Thoracic aorta (tissue), 2 donors: ENCODE measurements around the gene TSGA10IP. TPM values are rescaled to one million over a fixed set of nuclear protein-coding genes. Genes with fewer than 3 reads are reported as not detected.

Experiments
- ATAC-seq: fragments of 150-250 bp; one replicate; pipeline ENCODE4 v1.8.0; 2017; ENCODE audit warnings: low read depth; ENCODE audit not compliant: insufficient number of reproducible peaks, low FRiP score
- DNase-seq: peaks from one replicate; pipeline ENCODE4 v3.0.0-alpha.2; 2020; ENCODE audit warnings: low spot score
- H3K27ac ChIP-seq, 2 donors: fragments of 200-600 bp; sonication (generic); 1 replicate in 1 of 2; 2 replicates in 1 of 2; pipeline ENCODE4 v1.5.1; 2016; ENCODE audit warnings: mild to moderate bottlenecking in 2 of 2, moderate library complexity in 2 of 2
- H3K27me3 ChIP-seq: fragments of 200-600 bp; sonication (generic); replicated peaks from 2 replicates; pipeline ENCODE4 v1.6.0; 2016; ENCODE audit warnings: mild to moderate bottlenecking; ENCODE audit not compliant: insufficient read depth
- H3K36me3 ChIP-seq: fragments of 200-600 bp; sonication (generic); one replicate; pipeline ENCODE4 v1.5.1; 2016
- H3K4me1 ChIP-seq, 2 donors: fragments of 200-600 bp; sonication (generic); 1 replicate in 1 of 2; 2 replicates in 1 of 2; pipeline versions ENCODE4 v1.5.1 to v1.6.0; 2016; ENCODE audit warnings: low read depth in 2 of 2, mild to moderate bottlenecking in 1 of 2; ENCODE audit not compliant: control insufficient read depth in 1 of 2
- H3K4me3 ChIP-seq: fragments of 200-600 bp; sonication (generic); 2 replicates; pipeline ENCODE4 v1.5.1; 2016; ENCODE audit warnings: mild to moderate bottlenecking
- H3K9me3 ChIP-seq: fragments of 200-600 bp; sonication (generic); 2 replicates; pipeline ENCODE4 v1.5.1; 2016
- CTCF ChIP-seq: fragments of 200-600 bp; sonication (generic); IDR thresholded peaks from one replicate; pipeline ENCODE4 v1.5.1; 2019; ENCODE audit warnings: antibody characterized with exemption
- total RNA-seq, 2 donors: library from RNA; depleted of rRNA; stranded (reverse); fragments of >200 nt; gene quantifications; one replicate each; pipeline versions ENCODE4 v1.1.0 to v1.2.3, GENCODE V29; 2016

Gene TSGA10IP
- total RNA-seq, 2 donors from 2014 or later = not detected

- Histone ChIP-seq H3K27ac (no peak overlapping the region), H3K27me3 (no peaks in the 10 kb centered on the region), H3K4me1 (peaks cover 0 to 11% of the 10 kb centered on the region in 2 donors), H3K9me3 (no peaks in the 10 kb centered on the region), H3K4me3 (no peak overlapping the region), H3K36me3 (peaks cover 32% of the 10 kb centered on the region)
- TF ChIP-seq CTCF = no peak
- DNase-seq (no peak), ATAC-seq (no peak)
Measured at GRCh38 chr11:65981101-65981740, 35.9 kb downstream of the TSGA10IP start.

DNA sequence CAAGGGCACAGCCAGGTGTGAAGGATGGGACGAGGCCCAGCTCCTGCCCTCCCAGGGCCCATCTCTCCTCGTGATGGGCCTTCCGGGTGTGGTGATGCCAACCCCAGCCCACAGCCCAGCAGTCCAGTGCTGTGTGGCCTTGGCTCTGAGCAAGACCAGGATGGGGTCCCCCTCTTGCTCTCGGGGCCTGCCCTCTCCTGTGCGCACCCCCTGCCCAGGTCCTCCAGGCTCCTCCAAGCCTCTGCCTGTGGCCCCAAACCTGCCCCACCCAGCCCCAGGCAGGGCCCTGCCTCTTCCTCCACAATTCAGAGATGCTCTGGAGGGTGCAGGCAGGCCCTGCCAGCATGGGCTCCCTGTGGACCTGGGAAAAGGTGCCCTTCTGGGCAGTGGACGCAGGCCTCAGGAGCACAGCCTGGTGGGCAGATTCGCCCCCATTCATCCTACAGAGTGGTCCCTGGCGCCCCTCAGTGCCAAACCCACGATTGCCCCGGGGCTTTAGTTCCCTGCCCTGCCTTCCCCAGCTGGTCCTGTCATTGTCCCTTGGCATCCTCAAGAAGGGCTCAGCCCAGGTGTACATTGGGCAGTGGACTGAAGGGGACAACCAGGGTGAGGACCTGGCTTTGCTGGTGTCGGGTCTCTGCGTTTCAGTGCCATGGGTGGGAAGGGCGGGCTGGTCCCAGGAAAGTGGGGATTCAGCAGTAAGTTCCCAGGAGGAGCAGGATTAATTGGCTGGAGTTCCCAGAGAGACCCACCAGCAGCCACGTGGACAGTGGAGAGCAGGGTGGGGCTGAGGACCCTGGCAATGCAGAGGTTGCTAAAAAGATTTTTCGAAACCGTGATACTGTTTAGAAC lies 36.9 kb downstream of the TSGA10IP start:
- peaks cover 0 to 11% of the 10 kb centered on the region in 2 donors for H3K4me1 ChIP-seq
- no peaks in the 10 kb centered on the region for H3K27me3 ChIP-seq
- no peak overlapping the region for H3K4me3 ChIP-seq
- no peaks in the 10 kb centered on the region for H3K9me3 ChIP-seq
- DNase-seq (no peak), ATAC-seq (no peak)
- no peak overlapping the region for H3K27ac ChIP-seq
- peaks cover 22% of the 10 kb centered on the region for H3K36me3 ChIP-seq
- TF ChIP-seq CTCF = no peak

- no peak overlapping the region for H3K27ac ChIP-seq
- H3K27me3 ChIP-seq = no peaks in the 10 kb centered on the region
- H3K36me3 ChIP-seq = peaks cover 14% of the 10 kb centered on the region
- DNase-seq (no peak), ATAC-seq (no peak)
- no peaks in the 10 kb centered on the region for H3K9me3 ChIP-seq
- H3K4me3 ChIP-seq = no peak overlapping the region
- no peak for TF ChIP-seq CTCF
- H3K4me1 ChIP-seq = peaks cover 0 to 11% of the 10 kb centered on the region in 2 donors
Measured at GRCh38 chr11:65982824-65983588, 37.7 kb downstream of the TSGA10IP start.

DNA sequence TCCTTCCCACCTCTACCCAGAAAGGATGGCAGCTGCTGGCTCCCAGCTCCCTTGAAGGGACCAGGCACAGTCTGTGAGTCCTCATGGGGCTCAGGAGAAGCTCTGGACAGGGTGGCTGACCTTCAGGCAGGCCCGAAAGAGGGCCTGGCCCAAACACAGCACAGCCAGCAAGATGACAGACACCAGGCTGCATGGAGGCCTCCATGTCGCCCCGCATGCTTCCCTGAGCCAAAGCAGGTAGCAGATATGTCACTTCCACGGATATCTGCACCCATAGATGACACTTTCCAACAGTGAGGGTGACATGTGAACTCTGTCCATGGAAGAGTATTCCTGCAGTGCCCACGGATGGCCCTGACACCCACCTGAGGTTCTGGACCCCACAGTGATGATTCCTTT lies 38.3 kb downstream of the TSGA10IP start:
- no peak for DNase-seq
- no peak for TF ChIP-seq CTCF
- ATAC-seq = no peak
- no peak overlapping the region for H3K4me3 ChIP-seq
- H3K27me3 ChIP-seq = no peaks in the 10 kb centered on the region
- no peaks in the 10 kb centered on the region for H3K9me3 ChIP-seq
- H3K4me1 ChIP-seq = peaks cover 0 to 11% of the 10 kb centered on the region in 2 donors
- H3K27ac ChIP-seq = no peak overlapping the region
- H3K36me3 ChIP-seq = peaks cover 8% of the 10 kb centered on the region

GRCh38 chr11:65987336-65987735 lies 42.1 kb downstream of the TSGA10IP start:
- Histone ChIP-seq H3K27me3 (no peaks in the 10 kb centered on the region), H3K27ac (no peak overlapping the region), H3K9me3 (no peaks in the 10 kb centered on the region), H3K4me1 (peaks cover 0 to 11% of the 10 kb centered on the region in 2 donors), H3K4me3 (no peak overlapping the region), H3K36me3 (no peaks in the 10 kb centered on the region)
- DNase-seq (no peak), ATAC-seq (no peak)
- no peak for TF ChIP-seq CTCF
